ENCODE results near the gene TECTB. TPM values are rescaled to one million over a fixed set of nuclear protein-coding genes. Genes with fewer than 3 reads are reported as not detected.

TECTB gene
- total RNA-seq, 1 experiment from 2014 or later: not detected

DNA sequence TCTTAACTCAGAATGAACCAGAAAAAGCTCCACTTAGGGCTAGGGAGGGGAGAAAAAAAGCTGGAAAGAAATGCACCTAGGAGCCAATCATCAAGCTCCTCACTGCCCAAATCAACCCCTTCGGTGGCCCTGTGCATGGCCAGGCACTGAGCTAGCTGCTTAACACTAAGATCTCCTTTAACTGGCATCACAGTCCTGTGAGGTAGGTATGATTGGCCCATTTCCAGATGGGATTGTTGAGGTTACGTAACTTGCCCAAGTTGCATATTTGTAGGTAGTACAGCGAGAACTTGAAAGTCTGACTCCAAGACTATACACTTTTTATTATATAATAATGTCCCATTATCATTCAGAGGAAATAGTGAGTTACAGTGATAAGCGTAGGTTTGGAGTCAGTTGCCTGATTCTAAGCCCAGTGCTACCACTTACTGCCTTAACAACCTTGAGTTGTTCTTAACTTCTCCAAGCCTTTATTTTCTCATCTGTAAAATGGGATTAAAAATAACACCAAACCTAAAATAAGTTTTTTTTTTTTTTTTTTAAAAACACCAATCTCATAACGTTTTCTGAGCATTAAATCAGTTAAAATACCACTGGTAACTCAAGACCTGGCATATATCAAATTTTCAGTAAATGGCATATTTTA, 53.5 kb downstream of the TECTB start:
- H3K27me3 ChIP-seq (ENCODE audit: control insufficient read depth, insufficient read depth, low read length): no peaks in the 10 kb centered on the region
- no peak for DNase-seq
- H3K36me3 ChIP-seq (replicated peaks; ENCODE audit: control insufficient read depth, insufficient read depth, low read length): no peaks in the 10 kb centered on the region
- H3K4me3 ChIP-seq (ENCODE audit: insufficient read depth, low read depth, low read length): no peak overlapping the region

GRCh38 chr10:112338957-112339356, 55.8 kb downstream of the TECTB start:
- no peaks in the 10 kb centered on the region for H3K36me3 ChIP-seq (replicated peaks; ENCODE audit: control insufficient read depth, insufficient read depth, low read length)
- no peaks in the 10 kb centered on the region for H3K27me3 ChIP-seq (ENCODE audit: control insufficient read depth, insufficient read depth, low read length)
- H3K4me3 ChIP-seq (ENCODE audit: insufficient read depth, low read depth, low read length): no peak overlapping the region
- DNase-seq: no peak

GRCh38 chr10:112340601-112341000, 57.4 kb downstream of the TECTB start:
- Histone ChIP-seq H3K36me3 (replicated peaks; ENCODE audit: control insufficient read depth, insufficient read depth, low read length) (no peaks in the 10 kb centered on the region), H3K4me3 (ENCODE audit: insufficient read depth, low read depth, low read length) (no peak overlapping the region), H3K27me3 (ENCODE audit: control insufficient read depth, insufficient read depth, low read length) (no peaks in the 10 kb centered on the region)
- no peak for DNase-seq

DNA sequence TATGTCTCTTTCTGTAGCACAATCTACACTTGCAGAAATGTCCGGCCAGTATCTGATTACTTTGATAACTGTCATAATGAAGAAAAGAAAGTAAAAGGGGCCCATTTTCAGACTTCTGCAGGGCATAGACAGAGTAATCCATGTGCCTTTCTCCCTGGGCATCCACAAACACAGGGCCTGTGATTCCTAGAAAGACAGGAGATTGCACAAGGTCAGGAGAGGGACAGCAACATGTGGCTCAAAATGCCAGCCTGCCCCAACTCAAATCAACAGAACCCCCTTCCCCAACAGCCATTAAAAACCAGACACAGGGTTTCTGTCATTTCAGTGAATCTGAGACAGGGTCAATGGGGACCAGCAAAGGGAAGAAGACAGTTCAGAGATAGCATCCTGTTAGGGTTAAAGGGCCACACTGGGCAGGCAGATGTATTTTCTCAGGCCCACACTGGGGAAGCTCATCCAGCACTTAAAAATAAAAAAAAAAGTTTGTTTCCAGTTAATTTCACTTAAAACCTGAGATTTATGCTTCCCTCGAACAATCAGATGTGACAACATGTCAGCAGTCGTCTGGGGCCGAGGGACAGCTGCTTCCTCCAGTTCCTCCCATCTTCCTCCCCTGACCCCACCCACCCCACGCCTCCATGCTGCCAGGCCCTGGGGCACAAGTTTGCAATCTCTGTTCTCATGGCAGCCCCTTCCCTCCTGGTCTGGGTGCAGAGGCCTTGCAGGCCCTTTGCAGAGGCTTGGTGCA, 60.0 kb downstream of the TECTB start:
- Histone ChIP-seq H3K27me3 (ENCODE audit: control insufficient read depth, insufficient read depth, low read length) (no peaks in the 10 kb centered on the region), H3K36me3 (replicated peaks; ENCODE audit: control insufficient read depth, insufficient read depth, low read length) (no peaks in the 10 kb centered on the region), H3K4me3 (ENCODE audit: insufficient read depth, low read depth, low read length) (no peak overlapping the region)
- no peak for DNase-seq

- H3K27me3 ChIP-seq (ENCODE audit: control insufficient read depth, insufficient read depth, low read length): no peaks in the 10 kb centered on the region
- peak; percentile 31 for DNase-seq
- H3K4me3 ChIP-seq (ENCODE audit: insufficient read depth, low read depth, low read length): no peak overlapping the region
- no peaks in the 10 kb centered on the region for H3K36me3 ChIP-seq (replicated peaks; ENCODE audit: control insufficient read depth, insufficient read depth, low read length)
Observed at GRCh38 chr10:112344261-112344660, 61.1 kb downstream of the TECTB start.

- H3K4me3 ChIP-seq (ENCODE audit: insufficient read depth, low read depth, low read length): no peak overlapping the region
- no peak for DNase-seq
- no peaks in the 10 kb centered on the region for H3K27me3 ChIP-seq (ENCODE audit: control insufficient read depth, insufficient read depth, low read length)
- no peaks in the 10 kb centered on the region for H3K36me3 ChIP-seq (replicated peaks; ENCODE audit: control insufficient read depth, insufficient read depth, low read length)
Observed at GRCh38 chr10:112345202-112345601, 62.0 kb downstream of the TECTB start.

DNA sequence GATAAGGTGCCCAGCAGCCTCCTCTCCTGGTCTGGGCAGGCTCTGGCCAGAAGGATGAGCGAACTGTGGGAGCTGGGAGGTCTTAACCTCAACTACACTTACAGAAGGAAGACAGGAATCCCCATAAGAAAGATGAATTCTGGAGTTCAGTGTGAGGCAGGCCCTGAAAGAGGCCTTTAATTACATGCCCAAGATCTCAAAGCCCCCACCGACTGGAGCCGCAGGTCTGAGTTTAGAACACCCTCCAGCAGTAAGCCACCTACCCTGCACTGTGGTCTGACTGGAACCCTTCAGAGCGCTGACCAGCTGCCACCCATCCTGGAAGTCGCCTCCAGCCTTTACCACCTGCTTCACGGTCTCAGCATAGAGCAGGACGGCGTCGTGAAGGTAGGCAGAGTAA, 62.5 kb downstream of the TECTB start:
- DNase-seq: no peak
- H3K27me3 ChIP-seq (ENCODE audit: control insufficient read depth, insufficient read depth, low read length): no peaks in the 10 kb centered on the region
- H3K36me3 ChIP-seq (replicated peaks; ENCODE audit: control insufficient read depth, insufficient read depth, low read length): no peaks in the 10 kb centered on the region
- H3K4me3 ChIP-seq (ENCODE audit: insufficient read depth, low read depth, low read length): no peak overlapping the region

- no peaks in the 10 kb centered on the region for H3K36me3 ChIP-seq (replicated peaks; ENCODE audit: control insufficient read depth, insufficient read depth, low read length)
- H3K4me3 ChIP-seq (ENCODE audit: insufficient read depth, low read depth, low read length): no peak overlapping the region
Observed at GRCh38 chr10:112346774-112347173, 63.6 kb downstream of the TECTB start.

DNA sequence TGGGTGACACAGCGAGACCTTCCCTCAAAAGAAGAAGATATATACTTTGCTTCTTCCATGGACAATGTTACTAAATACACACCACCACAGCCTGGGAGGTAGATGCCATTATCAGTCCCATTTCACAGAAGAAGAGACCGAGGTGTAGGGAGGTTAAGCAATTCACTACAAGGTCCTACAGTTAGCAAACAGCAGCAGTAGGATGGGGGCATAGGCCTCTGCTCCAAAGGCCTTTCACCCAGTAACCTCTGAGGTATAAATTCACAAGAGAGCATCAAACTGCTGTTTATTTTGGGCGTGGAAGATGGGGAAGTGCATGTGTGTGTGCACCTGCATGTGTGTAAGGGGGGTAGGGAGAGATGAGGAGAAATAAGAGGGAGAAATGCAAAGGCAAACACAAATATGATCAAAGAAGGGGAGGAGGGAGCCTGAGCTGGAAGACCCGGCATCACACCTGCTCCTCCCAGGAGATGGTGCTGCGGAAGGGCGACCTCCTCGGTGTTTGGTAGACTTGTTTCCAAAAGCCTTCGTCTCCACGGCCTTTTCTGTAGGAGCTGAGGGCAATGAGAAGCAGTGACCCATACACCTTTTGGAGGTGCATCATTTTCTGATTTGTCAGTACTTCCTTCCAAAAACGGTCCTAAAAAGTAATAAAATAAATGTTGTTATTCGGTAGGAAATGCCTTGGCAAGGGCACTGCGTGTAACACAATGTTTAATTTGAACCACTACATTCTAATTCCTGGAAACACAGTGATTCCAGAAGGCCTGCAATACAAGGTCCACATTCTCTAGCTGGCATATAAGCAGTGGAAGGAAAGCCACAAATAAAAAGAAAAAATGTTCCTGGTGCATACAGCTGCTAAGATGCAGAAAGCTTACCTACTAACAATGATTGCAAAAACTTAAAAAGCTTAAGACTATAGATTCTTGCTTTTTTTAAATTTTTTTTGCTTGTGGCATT, 64.8 kb downstream of the TECTB start:
- no peak for DNase-seq
- H3K36me3 ChIP-seq (replicated peaks; ENCODE audit: control insufficient read depth, insufficient read depth, low read length): no peaks in the 10 kb centered on the region
- no peaks in the 10 kb centered on the region for H3K27me3 ChIP-seq (ENCODE audit: control insufficient read depth, insufficient read depth, low read length)
- no peak overlapping the region for H3K4me3 ChIP-seq (ENCODE audit: insufficient read depth, low read depth, low read length)

More at GRCh38 chr10:112346774-112347173, 63.6 kb downstream of the TECTB start:
- no peaks in the 10 kb centered on the region for H3K27me3 ChIP-seq (ENCODE audit: control insufficient read depth, insufficient read depth, low read length)
- DNase-seq: no peak

DNA sequence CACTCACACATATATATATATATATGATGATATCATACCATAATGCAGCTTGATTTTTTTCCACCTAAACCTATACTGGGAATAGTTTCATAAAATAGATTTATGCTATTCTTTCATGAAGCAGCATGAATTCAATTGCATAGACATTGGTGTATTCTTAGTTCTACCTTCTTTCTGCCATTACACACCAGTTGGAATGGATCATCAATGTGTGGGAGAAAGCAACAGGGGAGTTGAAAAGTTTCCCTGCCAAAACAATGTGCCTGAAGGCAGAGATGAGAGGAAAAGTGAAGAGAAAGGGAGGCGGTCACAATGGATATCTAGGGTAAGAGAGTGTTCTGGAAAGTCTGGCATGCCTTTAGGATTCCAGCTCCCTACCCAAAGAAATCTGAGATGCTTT, 65.6 kb downstream of the TECTB start:
- H3K27me3 ChIP-seq (ENCODE audit: control insufficient read depth, insufficient read depth, low read length): no peaks in the 10 kb centered on the region
- no peak for DNase-seq
- no peak overlapping the region for H3K4me3 ChIP-seq (ENCODE audit: insufficient read depth, low read depth, low read length)
- H3K36me3 ChIP-seq (replicated peaks; ENCODE audit: control insufficient read depth, insufficient read depth, low read length): no peaks in the 10 kb centered on the region

DNA sequence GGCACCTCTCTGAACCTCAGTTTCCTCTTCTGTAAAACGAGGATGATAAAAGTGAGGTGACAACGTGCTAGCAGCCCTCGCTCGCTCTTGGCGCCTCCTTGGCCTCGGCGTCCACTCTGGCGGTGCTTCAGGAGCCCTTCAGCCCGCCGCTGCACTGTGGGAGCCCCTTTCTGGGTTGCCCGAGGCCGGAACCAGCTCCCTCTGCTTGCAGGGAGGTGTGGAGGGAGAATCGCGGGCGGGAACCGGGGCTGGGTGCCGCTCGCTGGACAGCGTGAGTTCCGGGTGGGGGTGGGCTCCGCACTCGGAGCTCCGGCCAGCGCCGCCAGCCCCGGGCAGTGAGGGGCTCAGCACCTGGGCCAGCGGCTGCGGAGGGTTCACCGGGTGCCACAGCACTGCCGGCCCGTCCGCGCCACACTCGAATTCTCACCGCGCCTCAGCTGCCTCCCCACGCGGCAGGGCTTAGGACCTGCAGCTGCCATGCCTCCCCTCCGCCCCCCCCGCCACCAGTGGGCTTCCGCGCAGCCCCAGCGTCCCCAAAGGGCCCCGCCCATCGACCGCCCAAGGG, 66.4 kb downstream of the TECTB start:
- no peaks in the 10 kb centered on the region for H3K36me3 ChIP-seq (replicated peaks; ENCODE audit: control insufficient read depth, insufficient read depth, low read length)
- H3K27me3 ChIP-seq (ENCODE audit: control insufficient read depth, insufficient read depth, low read length): no peaks in the 10 kb centered on the region
- H3K4me3 ChIP-seq (ENCODE audit: insufficient read depth, low read depth, low read length): no peak overlapping the region
- peak; percentile 30 for DNase-seq

GRCh38 chr10:112351146-112351545, 67.9 kb downstream of the TECTB start:
- H3K36me3 ChIP-seq (replicated peaks; ENCODE audit: control insufficient read depth, insufficient read depth, low read length): no peaks in the 10 kb centered on the region
- H3K4me3 ChIP-seq (ENCODE audit: insufficient read depth, low read depth, low read length): no peak overlapping the region
- H3K27me3 ChIP-seq (ENCODE audit: control insufficient read depth, insufficient read depth, low read length): no peaks in the 10 kb centered on the region
- no peak for DNase-seq

- no peaks in the 10 kb centered on the region for H3K36me3 ChIP-seq (replicated peaks; ENCODE audit: control insufficient read depth, insufficient read depth, low read length)
- no peak overlapping the region for H3K4me3 ChIP-seq (ENCODE audit: insufficient read depth, low read depth, low read length)
- no peak for DNase-seq
- no peaks in the 10 kb centered on the region for H3K27me3 ChIP-seq (ENCODE audit: control insufficient read depth, insufficient read depth, low read length)
Observed at GRCh38 chr10:112352044-112352443, 68.8 kb downstream of the TECTB start.

DNA sequence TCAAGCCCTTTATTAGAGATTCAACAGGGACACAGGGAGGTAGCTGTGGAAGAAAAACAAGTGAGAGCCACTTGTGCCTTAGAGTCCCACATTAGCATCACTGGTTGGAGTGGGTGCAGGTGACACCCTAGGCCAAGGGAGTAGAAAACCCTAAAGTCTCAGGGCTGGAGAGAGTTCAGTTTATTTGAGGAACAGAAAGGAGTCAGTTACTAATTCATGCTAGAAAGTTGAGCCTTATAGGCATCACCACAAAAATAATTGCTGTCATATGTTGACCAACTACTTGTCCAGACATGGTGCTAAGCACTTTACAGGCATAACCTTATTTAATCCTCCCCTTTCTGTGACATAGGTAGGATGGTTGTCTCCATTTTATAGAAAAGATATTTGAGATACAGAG, 69.8 kb downstream of the TECTB start:
- no peak for DNase-seq
- Histone ChIP-seq H3K36me3 (replicated peaks; ENCODE audit: control insufficient read depth, insufficient read depth, low read length) (no peaks in the 10 kb centered on the region), H3K4me3 (ENCODE audit: insufficient read depth, low read depth, low read length) (no peak overlapping the region), H3K27me3 (ENCODE audit: control insufficient read depth, insufficient read depth, low read length) (no peaks in the 10 kb centered on the region)

Measured in H7 (cell line).